Measurements from ENCODE around the gene ARHGAP31.
A peak's percentile ranks its signal among the peaks of the same experiment; 100 is the strongest.
"Not testable (repeated sequence)": the region's sequence is repeated elsewhere in the genome, so short reads cannot be mapped to it uniquely, and the experiment has no call there.

ARHGAP31 gene

GRCh38 chr3:119294696-119295671, 801 bp downstream of the ARHGAP31 start:
- peak in 3 of 4 experiments; percentile 16 to 29 (median 26) for DNase-seq

- DNase-seq, result no peak
Measured at GRCh38 chr3:119295816-119296726, 1.9 kb downstream of the ARHGAP31 start.

- no peak for DNase-seq
Measured at GRCh38 chr3:119296727-119297122, 2.5 kb downstream of the ARHGAP31 start.

GRCh38 chr3:119297169-119297568, 3.0 kb downstream of the ARHGAP31 start:
- no peak for DNase-seq

- no peak for DNase-seq
Measured at GRCh38 chr3:119298565-119298941, 4.4 kb downstream of the ARHGAP31 start.

- DNase-seq, result no peak
Measured at GRCh38 chr3:119300991-119301391, 6.8 kb downstream of the ARHGAP31 start.

- DNase-seq, result no peak
Measured at GRCh38 chr3:119301662-119302061, 7.5 kb downstream of the ARHGAP31 start.

GRCh38 chr3:119302697-119303551, 8.7 kb downstream of the ARHGAP31 start:
- DNase-seq, result no peak

GRCh38 chr3:119304201-119304713, 10.1 kb downstream of the ARHGAP31 start:
- DNase-seq, result no peak

GRCh38 chr3:119305286-119305685, 11.1 kb downstream of the ARHGAP31 start:
- no peak for DNase-seq

- DNase-seq, result not testable (repeated sequence)
Measured at GRCh38 chr3:119306378-119306777, 12.2 kb downstream of the ARHGAP31 start.

- DNase-seq, result no peak
Measured at GRCh38 chr3:119308355-119308754, 14.2 kb downstream of the ARHGAP31 start.

- DNase-seq, result no peak
Measured at GRCh38 chr3:119309591-119309990, 15.4 kb downstream of the ARHGAP31 start.

- DNase-seq, result no peak
Measured at GRCh38 chr3:119310071-119310470, 15.9 kb downstream of the ARHGAP31 start.

- DNase-seq, result no peak
Measured at GRCh38 chr3:119311081-119311925, 17.1 kb downstream of the ARHGAP31 start.

- no peak for DNase-seq
Measured at GRCh38 chr3:119313461-119313860, 19.3 kb downstream of the ARHGAP31 start.

GRCh38 chr3:119314821-119315220, 20.6 kb downstream of the ARHGAP31 start:
- DNase-seq, result no peak

GRCh38 chr3:119315600-119316312, 21.6 kb downstream of the ARHGAP31 start:
- DNase-seq, result no peak

GRCh38 chr3:119316313-119316670, 22.1 kb downstream of the ARHGAP31 start:
- no peak for DNase-seq

- no peak for DNase-seq
Measured at GRCh38 chr3:119318876-119319275, 24.7 kb downstream of the ARHGAP31 start.

- DNase-seq, result no peak
Measured at GRCh38 chr3:119319311-119319710, 25.1 kb downstream of the ARHGAP31 start.
